NT2/D1 (cell line): ENCODE results near the gene TSR3.

Experiments
- SUZ12 ChIP-seq: IDR thresholded peaks from 2 replicates; pipeline ENCODE4 v1.6.1; 2011; ENCODE audit not compliant: insufficient read length, insufficient read depth; ENCODE audit errors: extremely low read depth
- YY1 ChIP-seq: IDR thresholded peaks from 2 replicates; pipeline ENCODE4 v1.6.1; 2011; ENCODE audit not compliant: insufficient read length, insufficient read depth
- ZNF274 ChIP-seq: IDR thresholded peaks from 2 replicates; pipeline ENCODE4 v1.6.1; 2011; ENCODE audit warnings: mild to moderate bottlenecking, low read depth, low read length

DNA sequence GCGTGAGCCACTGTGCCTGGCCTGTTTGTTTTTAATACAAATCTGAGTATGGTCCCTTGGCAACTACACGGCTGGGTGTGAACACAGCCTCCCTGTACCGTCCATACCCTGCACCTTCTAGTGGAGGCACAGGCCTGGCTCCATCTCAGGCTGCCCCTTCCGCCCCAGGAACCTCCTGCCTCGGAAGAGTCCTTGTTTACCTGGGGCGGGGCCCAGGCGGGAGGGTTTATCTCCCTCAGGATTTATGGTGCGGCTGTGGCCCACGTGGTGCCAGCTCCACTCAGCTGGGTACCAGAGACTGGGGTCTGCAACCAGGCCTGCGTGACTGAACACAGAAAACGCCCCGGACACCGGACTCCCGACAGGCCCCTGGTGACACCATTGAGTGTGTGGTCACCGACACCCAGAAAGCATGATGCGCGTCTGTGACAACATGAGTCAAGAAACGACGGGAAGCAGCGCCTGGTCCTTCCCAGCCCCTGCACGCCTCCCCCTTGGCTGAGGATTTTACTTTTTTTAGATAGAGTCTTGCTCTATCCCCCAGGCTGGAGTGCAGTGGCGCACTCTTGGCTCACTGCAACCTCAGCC, 43.9 kb upstream of the TSR3 start:
- TF ChIP-seq YY1 (no peak), ZNF274 (no peak), SUZ12 (no peak)
